Natural killer cell (primary cell): ENCODE measurements around the gene FOXC2. TPM values are rescaled to one million over a fixed set of nuclear protein-coding genes. Genes with fewer than 3 reads are reported as not detected.

Source experiments
- ATAC-seq, 3 donors: fragments of 150-1000 bp in 2 of 3; fragments of 200-7000 bp in 1 of 3; cut with Tn5 transposase; 1 replicate in 1 of 3; 2 replicates in 2 of 3; pipeline ENCODE4 v1.10.0; 2021; ENCODE audit warnings: mild to moderate bottlenecking in 2 of 3, moderate library complexity in 2 of 3
- DNase-seq, 2 donors: peaks; one replicate each; pipeline versions ENCODE4 v3.0.0 to v3.0.0-alpha.2; 2013 to 2021; ENCODE audit warnings: mixed read lengths in 1 of 2
- H3K27ac ChIP-seq: one replicate; pipeline ENCODE4 v1.5.1; 2013; ENCODE audit warnings: mild to moderate bottlenecking, low read length
- H3K27me3 ChIP-seq: one replicate; pipeline ENCODE4 v1.6.1; 2013; ENCODE audit warnings: low read length; ENCODE audit not compliant: control insufficient read depth, insufficient read depth
- H3K36me3 ChIP-seq: one replicate; pipeline ENCODE4 v1.6.1; 2013; ENCODE audit warnings: low read length; ENCODE audit not compliant: control insufficient read depth, insufficient read depth
- H3K4me1 ChIP-seq: one replicate; pipeline ENCODE4 v1.6.1; 2013; ENCODE audit warnings: low read length; ENCODE audit not compliant: control insufficient read depth, insufficient read depth
- H3K4me3 ChIP-seq: one replicate; pipeline ENCODE4 v1.5.1; 2013; ENCODE audit warnings: low read length
- H3K9me3 ChIP-seq: one replicate; pipeline ENCODE4 v1.6.1; 2013; ENCODE audit warnings: low read length; ENCODE audit not compliant: control insufficient read depth, insufficient read depth
- H3K27ac Mint-ChIP-seq, 2 donors: one replicate each; pipeline ENCODE4 v1.8.0; 2022; ENCODE audit warnings: mild to moderate bottlenecking in 2 of 2, mixed read lengths in 2 of 2, moderate library complexity in 1 of 2
- H3K27me3 Mint-ChIP-seq, 2 donors: one replicate each; pipeline ENCODE4 v1.8.0; 2022; ENCODE audit warnings: low read depth in 2 of 2, mixed read lengths in 2 of 2
- H3K36me3 Mint-ChIP-seq: one replicate; pipeline ENCODE4 v1.8.0; 2022; ENCODE audit warnings: mixed read lengths
- H3K4me1 Mint-ChIP-seq, 2 donors: one replicate each; pipeline ENCODE4 v1.8.0; 2022; ENCODE audit warnings: mixed read lengths in 2 of 2
- H3K4me3 Mint-ChIP-seq: one replicate; pipeline ENCODE4 v1.8.0; 2022; ENCODE audit warnings: mild to moderate bottlenecking, moderate library complexity, mixed read lengths
- H3K9me3 Mint-ChIP-seq, 2 donors: one replicate each; pipeline ENCODE4 v1.8.0; 2022; ENCODE audit warnings: mixed read lengths in 2 of 2
- CTCF ChIP-seq: fragments of 200-600 bp; IDR thresholded peaks from one replicate; pipeline ENCODE4 v1.8.0; 2022; ENCODE audit warnings: antibody characterized with exemption
- WGBS: methylation state at CpG from one replicate; pipeline ENCODE4 v1.1.7; 2013; ENCODE audit warnings: missing lambda C conversion rate; ENCODE audit not compliant: insufficient coverage; 5-methylcytosine and 5-hydroxymethylcytosine counted together
- intact Hi-C: fragments of 100-400 bp; cut with micrococcal nuclease; formaldehyde crosslinking; loops from one replicate; pipeline ENCODE4 v1.14.2; 2022
- total RNA-seq, 4 donors: library from RNA; stranded (reverse); fragments of 120-200 nt in 1 of 4; gene quantifications; one replicate each; pipeline versions ENCODE4 v1.2.3 to v1.2.4, GENCODE V29; 2013 to 2022

The FOXC2 gene
- total RNA-seq, 3 donors from 2014 or later (not counting 1 experiment from before 2014, with no cell fraction given) = 0.14 TPM; not detected in 2

- Histone ChIP-seq H3K27me3 (no peaks in the 10 kb centered on the region), H3K4me3 (no peak overlapping the region), H3K36me3 (peaks cover 14% of the 10 kb centered on the region), H3K9me3 (no peaks in the 10 kb centered on the region), H3K4me1 (no peaks in the 10 kb centered on the region), H3K27ac (no peak overlapping the region)
- Mint-ChIP-seq H3K36me3 (no peaks in the 10 kb centered on the region), H3K4me1 (no peaks in the 10 kb centered on the region), H3K9me3 (no peaks in the 10 kb centered on the region), H3K27ac (no peak overlapping the region), H3K4me3 (no peak overlapping the region), H3K27me3 (no peaks in the 10 kb centered on the region)
- intact Hi-C loops = no loop called here
- DNase-seq (no peak), ATAC-seq (no peak)
- no peak for TF ChIP-seq CTCF
- WGBS = 95% methylated on average over 8 of the region's 8 CpGs
Observed at GRCh38 chr16:86533767-86534351, 32.8 kb upstream of the FOXC2 start.

GRCh38 chr16:86534779-86535615 lies 31.6 kb upstream of the FOXC2 start:
- no peak for TF ChIP-seq CTCF
- no peak overlapping the region for H3K27ac Mint-ChIP-seq
- Histone ChIP-seq H3K27me3 (no peaks in the 10 kb centered on the region), H3K9me3 (no peaks in the 10 kb centered on the region), H3K36me3 (peaks cover 25% of the 10 kb centered on the region), H3K4me3 (no peak overlapping the region), H3K4me1 (no peaks in the 10 kb centered on the region), H3K27ac (no peak overlapping the region)
- H3K36me3 Mint-ChIP-seq = no peaks in the 10 kb centered on the region
- DNase-seq (no peak), ATAC-seq (no peak)
- H3K4me1 Mint-ChIP-seq = no peaks in the 10 kb centered on the region
- no peak overlapping the region for H3K4me3 Mint-ChIP-seq
- intact Hi-C loops = no loop called here
- H3K9me3 Mint-ChIP-seq = no peaks in the 10 kb centered on the region
- H3K27me3 Mint-ChIP-seq = no peaks in the 10 kb centered on the region
- WGBS = 91% methylated on average over 13 of the region's 18 CpGs

GRCh38 chr16:86536621-86537020 lies 30.0 kb upstream of the FOXC2 start:
- no peaks in the 10 kb centered on the region for H3K36me3 Mint-ChIP-seq
- intact Hi-C loops = no loop called here
- Histone ChIP-seq H3K27ac (no peak overlapping the region), H3K4me3 (no peak overlapping the region), H3K27me3 (no peaks in the 10 kb centered on the region), H3K4me1 (no peaks in the 10 kb centered on the region), H3K9me3 (no peaks in the 10 kb centered on the region), H3K36me3 (peaks cover 37% of the 10 kb centered on the region)
- no peaks in the 10 kb centered on the region for H3K27me3 Mint-ChIP-seq
- DNase-seq (no peak), ATAC-seq (no peak)
- no peaks in the 10 kb centered on the region for H3K4me1 Mint-ChIP-seq
- TF ChIP-seq CTCF = no peak
- 97% methylated on average over 17 of the region's 17 CpGs for WGBS
- no peaks in the 10 kb centered on the region for H3K9me3 Mint-ChIP-seq
- H3K27ac Mint-ChIP-seq = no peak overlapping the region
- H3K4me3 Mint-ChIP-seq = no peak overlapping the region
